Right cardiac atrium (tissue), 5 donors: ENCODE results near the gene SLC5A9. TPM values are rescaled to one million over a fixed set of nuclear protein-coding genes. Genes with fewer than 3 reads are reported as not detected.

ENCODE experiments used
- ATAC-seq, 2 donors: fragments of 200-7000 bp; cut with Tn5 transposase; one replicate each; pipeline versions ENCODE4 v1.8.0 to v1.9.1; 2020; ENCODE audit warnings: moderate library complexity in 2 of 2, mild to moderate bottlenecking in 1 of 2
- DNase-seq, 3 donors: peaks; one replicate each; pipeline ENCODE4 v3.0.0-alpha.2; 2020
- H3K27ac ChIP-seq: one replicate; pipeline ENCODE4 v1.5.1; 2013; ENCODE audit warnings: mild to moderate bottlenecking, low read length, control low read depth, moderate library complexity
- H3K27me3 ChIP-seq: one replicate; pipeline ENCODE4 v1.6.1; 2013; ENCODE audit not compliant: control insufficient read depth, insufficient read depth
- H3K4me1 ChIP-seq: one replicate; pipeline ENCODE4 v1.6.1; 2013; ENCODE audit warnings: low read length; ENCODE audit not compliant: control insufficient read depth, insufficient read depth
- H3K4me3 ChIP-seq: one replicate; pipeline ENCODE4 v1.5.1; 2013; ENCODE audit warnings: low read length, control low read depth
- H3K9me3 ChIP-seq: one replicate; pipeline ENCODE4 v1.6.1; 2013; ENCODE audit warnings: low read length; ENCODE audit not compliant: control insufficient read depth
- WGBS: extraction: QIAGEN DNeasy Blood & Tissue Kit; methylation state at CpG from one replicate; pipeline ENCODE4 v1.1.7; 2013; 5-methylcytosine and 5-hydroxymethylcytosine counted together
- intact Hi-C, 4 donors: fragments of 100-400 bp; cut with DNase I; formaldehyde crosslinking; loops; one replicate each; pipeline versions ENCODE4 v1.11.0 to v1.14.0; 2022 to 2023
- polyA plus RNA-seq: library from polyadenylated mRNA; stranded (reverse); fragments of 200-250 nt; gene quantifications from one replicate; pipeline ENCODE4 v1.2.3, GENCODE V29; 2013
- total RNA-seq, 4 donors: library from RNA; stranded (reverse); fragmentation: NEBNext Ultra II Directional; extraction: Animal tissue kit (Norgen Biotek cat#: 25700); gene quantifications; one replicate each; pipeline ENCODE4 v1.2.1, GENCODE V29; 2021
- donor health status: healthy with polysubstance abuse.
- donor health status: DM: no; HTN: yes; CAD: no.
- donor health status: DM: no; HTN: no; CAD: no.
- donor health status: DM: no; HTN: yes; CAD: no; lungs with severe emphysema.
- donor health status: DM: yes; HTN: yes; CAD: no.

The SLC5A9 gene
- total and polyA plus RNA-seq, 5 donors, result 0.11 to 1.1 (median 0.39) TPM; not detected in 1

GRCh38 chr1:48242141-48242736, 19.7 kb downstream of the SLC5A9 start:
- no peak for ATAC-seq
- 89% methylated on average over 12 of the region's 12 CpGs for WGBS

GRCh38 chr1:48245106-48245505, 22.6 kb downstream of the SLC5A9 start:
- intact Hi-C loops, result no loop called here
- ATAC-seq (peak; percentile 68 to 78), DNase-seq (no peak)
- peaks cover 11% of the 10 kb centered on the region for H3K4me1 ChIP-seq
- H3K27ac ChIP-seq, result no peak overlapping the region
- no peak overlapping the region for H3K4me3 ChIP-seq
- 32% methylated on average over 2 of the region's 2 CpGs for WGBS
- H3K9me3 ChIP-seq, result no peaks in the 10 kb centered on the region
- H3K27me3 ChIP-seq, result no peaks in the 10 kb centered on the region

More at GRCh38 chr1:48242141-48242736, 19.7 kb downstream of the SLC5A9 start:
- Histone ChIP-seq H3K27me3 (no peaks in the 10 kb centered on the region), H3K9me3 (no peaks in the 10 kb centered on the region), H3K4me1 (peaks cover 11% of the 10 kb centered on the region), H3K4me3 (no peak overlapping the region), H3K27ac (no peak overlapping the region)
- no peak for DNase-seq
- intact Hi-C loops, result no loop called here

DNA sequence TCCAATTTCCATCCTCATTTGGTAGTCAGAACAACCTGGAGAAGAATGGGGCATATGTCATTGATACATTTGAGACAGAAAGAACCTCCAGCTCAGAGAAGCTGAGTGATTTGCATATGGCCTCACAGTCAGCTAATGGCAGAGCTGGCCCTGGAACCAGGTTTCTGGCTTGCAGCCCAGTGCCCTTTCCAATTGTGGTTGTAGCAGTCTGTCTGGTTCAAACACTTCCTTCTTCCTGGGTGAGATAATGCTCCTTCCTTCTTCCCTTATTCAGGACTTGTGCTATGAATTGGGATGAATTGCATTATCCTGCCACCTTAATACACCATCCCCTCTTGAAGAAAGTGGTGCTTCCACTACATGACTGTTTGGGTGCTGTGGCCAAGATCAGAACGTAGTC, 24.2 kb downstream of the SLC5A9 start:
- peak; percentile 51 to 81 (median 74) for DNase-seq
- Histone ChIP-seq H3K4me1 (peaks cover 11% of the 10 kb centered on the region), H3K27me3 (no peaks in the 10 kb centered on the region), H3K27ac (no peak overlapping the region), H3K9me3 (no peaks in the 10 kb centered on the region), H3K4me3 (no peak overlapping the region)
- intact Hi-C loops, result no loop called here
- ATAC-seq, result peak; percentile 54 to 60
- 77% methylated on average over 1 of the region's 1 CpG for WGBS

DNA sequence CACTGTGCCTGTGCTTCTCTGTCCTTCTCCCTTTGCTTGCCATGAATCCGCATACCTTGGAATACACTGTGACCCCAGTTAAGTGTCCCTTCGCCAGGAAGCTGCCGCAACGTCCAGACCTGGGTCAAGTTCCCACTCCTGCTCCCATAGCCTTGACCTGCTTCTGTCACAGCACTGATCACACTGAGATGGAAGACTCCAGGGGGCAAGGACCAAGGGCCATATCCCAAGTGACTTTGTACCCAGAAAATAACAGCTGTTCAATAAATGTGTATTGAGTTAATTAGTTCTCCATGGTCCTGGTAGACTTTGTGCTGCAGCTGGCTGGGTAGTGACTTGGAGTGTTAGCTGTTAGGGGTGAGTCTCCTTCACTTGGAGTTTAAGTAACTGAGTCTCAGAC, 25.8 kb downstream of the SLC5A9 start:
- intact Hi-C loops, result no loop called here
- WGBS, result 87% methylated on average over 4 of the region's 4 CpGs
- Histone ChIP-seq H3K9me3 (no peaks in the 10 kb centered on the region), H3K4me1 (peaks cover 11% of the 10 kb centered on the region), H3K4me3 (no peak overlapping the region), H3K27ac (no peak overlapping the region), H3K27me3 (no peaks in the 10 kb centered on the region)
- ATAC-seq, result no peak
- no peak for DNase-seq

GRCh38 chr1:48249868-48250267, 27.4 kb downstream of the SLC5A9 start:
- ATAC-seq (no peak), DNase-seq (no peak)
- no peak overlapping the region for H3K4me3 ChIP-seq
- H3K27me3 ChIP-seq, result no peaks in the 10 kb centered on the region
- no peaks in the 10 kb centered on the region for H3K9me3 ChIP-seq
- WGBS, result 92% methylated on average over 3 of the region's 3 CpGs
- intact Hi-C loops, result no loop called here
- no peak overlapping the region for H3K27ac ChIP-seq
- H3K4me1 ChIP-seq, result peaks cover 11% of the 10 kb centered on the region

- Histone ChIP-seq H3K27me3 (no peaks in the 10 kb centered on the region), H3K27ac (no peak overlapping the region), H3K9me3 (no peaks in the 10 kb centered on the region), H3K4me1 (peaks cover 7% of the 10 kb centered on the region), H3K4me3 (no peak overlapping the region)
- ATAC-seq (no peak), DNase-seq (peak in 1 of 3 donors; percentile 44)
- WGBS, result 44% methylated on average over 3 of the region's 3 CpGs
- intact Hi-C loops, result no loop called here
Observed at GRCh38 chr1:48250572-48250971, 28.1 kb downstream of the SLC5A9 start.

DNA sequence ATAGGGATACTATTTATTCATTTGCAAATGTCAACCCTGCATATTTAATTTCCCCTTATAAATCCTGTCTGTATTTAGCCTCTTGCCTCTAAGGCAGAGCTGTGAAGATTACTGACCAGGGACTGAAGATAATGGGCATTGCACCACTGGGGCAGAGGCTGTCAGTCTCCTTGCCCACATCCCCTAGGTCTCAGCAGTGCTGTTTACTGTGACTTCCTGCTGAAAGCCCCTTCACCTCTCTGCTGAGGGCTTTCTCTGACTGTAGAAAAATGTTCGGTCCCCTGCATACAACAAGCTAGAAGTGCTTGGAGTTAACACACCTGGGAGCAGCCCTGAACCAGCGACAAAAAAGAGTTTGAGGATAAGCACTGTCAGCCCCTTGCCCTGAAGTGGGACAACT, 28.8 kb downstream of the SLC5A9 start:
- Histone ChIP-seq H3K27me3 (no peaks in the 10 kb centered on the region), H3K4me3 (no peak overlapping the region), H3K4me1 (peaks cover 7% of the 10 kb centered on the region), H3K27ac (no peak overlapping the region), H3K9me3 (no peaks in the 10 kb centered on the region)
- no peak for DNase-seq
- WGBS, result 85% methylated on average over 2 of the region's 2 CpGs
- intact Hi-C loops, result no loop called here
- ATAC-seq, result no peak

- Histone ChIP-seq H3K4me3 (no peak overlapping the region), H3K27ac (no peak overlapping the region), H3K9me3 (no peaks in the 10 kb centered on the region), H3K27me3 (no peaks in the 10 kb centered on the region), H3K4me1 (peaks cover 4% of the 10 kb centered on the region)
- WGBS, result 91% methylated on average over 3 of the region's 3 CpGs
- ATAC-seq, result no peak
- intact Hi-C loops, result no loop called here
- no peak for DNase-seq
Observed at GRCh38 chr1:48251821-48252220, 29.3 kb downstream of the SLC5A9 start.

DNA sequence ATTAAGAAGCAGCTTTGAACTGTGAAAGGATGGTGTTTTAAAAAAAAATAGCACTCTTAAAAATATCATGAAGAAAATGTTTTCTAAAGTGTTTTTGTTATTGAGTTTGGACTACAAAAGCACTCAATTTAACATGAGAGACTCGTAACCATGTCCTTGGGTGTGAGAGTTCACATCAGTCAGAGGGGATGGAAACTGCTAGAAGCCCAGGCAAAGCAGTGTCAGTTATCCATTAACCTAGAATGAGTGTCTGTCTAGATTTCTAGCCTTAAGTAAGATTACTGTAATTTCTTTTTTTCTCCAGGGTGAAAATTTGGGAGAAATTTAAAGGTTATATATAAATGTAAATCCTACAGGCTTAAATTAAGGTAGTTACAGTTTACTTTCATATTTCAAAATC, 31.7 kb downstream of the SLC5A9 start:
- no peaks in the 10 kb centered on the region for H3K27me3 ChIP-seq
- DNase-seq, result no peak
- no peak for ATAC-seq
- no peak overlapping the region for H3K4me3 ChIP-seq
- no peaks in the 10 kb centered on the region for H3K9me3 ChIP-seq
- no peaks in the 10 kb centered on the region for H3K4me1 ChIP-seq
- no peak overlapping the region for H3K27ac ChIP-seq
- intact Hi-C loops, result no loop called here
- 97% methylated on average over 1 of the region's 1 CpG for WGBS

- 83% methylated on average over 1 of the region's 1 CpG for WGBS
- no peak for DNase-seq
- Histone ChIP-seq H3K27ac (no peak overlapping the region), H3K9me3 (no peaks in the 10 kb centered on the region), H3K4me1 (no peaks in the 10 kb centered on the region), H3K4me3 (no peak overlapping the region), H3K27me3 (no peaks in the 10 kb centered on the region)
- ATAC-seq, result no peak
- intact Hi-C loops, result no loop called here
Observed at GRCh38 chr1:48258106-48258505, 35.6 kb downstream of the SLC5A9 start.

DNA sequence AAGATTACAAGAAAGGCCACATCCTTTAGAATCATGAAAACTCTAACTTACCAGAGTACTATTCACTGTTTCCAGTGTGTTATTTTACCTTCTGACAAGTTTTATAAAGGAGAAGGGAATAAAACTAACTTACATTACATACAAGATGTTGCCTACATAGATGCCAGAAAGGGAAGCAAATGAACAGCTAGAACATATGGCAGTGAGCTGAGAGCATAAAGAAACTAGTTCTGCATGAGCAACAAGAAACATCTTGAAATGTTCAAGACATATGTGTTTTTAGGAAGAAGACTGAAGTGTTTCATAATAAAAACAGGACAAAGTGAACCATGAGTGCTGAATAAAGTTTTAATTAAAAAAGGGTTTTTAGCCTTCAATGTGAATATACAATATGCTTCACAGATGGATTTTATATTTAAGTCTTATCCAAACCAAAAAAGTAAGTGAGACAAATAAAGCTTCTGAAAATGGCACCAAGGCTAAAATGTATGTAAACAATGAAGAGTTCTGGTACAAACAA, 39.4 kb downstream of the SLC5A9 start:
- Histone ChIP-seq H3K27ac (no peak overlapping the region), H3K4me1 (no peaks in the 10 kb centered on the region), H3K9me3 (no peaks in the 10 kb centered on the region), H3K4me3 (no peak overlapping the region), H3K27me3 (no peaks in the 10 kb centered on the region)
- no peak for ATAC-seq
- no peak for DNase-seq
- intact Hi-C loops, result no loop called here

DNA sequence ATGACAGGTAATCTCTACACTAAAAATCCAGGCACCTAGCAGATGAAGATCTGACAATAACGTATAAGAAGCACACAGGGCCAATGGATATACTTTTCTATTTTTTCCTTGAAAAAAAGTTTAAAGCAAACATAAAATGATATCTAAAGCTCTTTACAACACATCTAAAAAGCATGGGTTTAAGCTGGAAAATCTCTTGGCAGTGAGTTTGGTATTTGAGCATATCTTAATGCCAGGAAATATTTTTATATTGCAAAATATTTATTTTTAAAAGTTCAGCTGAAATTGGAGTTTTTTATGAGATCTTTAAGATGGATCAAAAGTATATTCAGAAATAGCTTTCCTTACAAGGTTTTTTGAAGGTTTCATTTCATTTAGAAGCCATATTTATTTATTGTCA, 40.5 kb downstream of the SLC5A9 start:
- Histone ChIP-seq H3K4me3 (no peak overlapping the region), H3K4me1 (no peaks in the 10 kb centered on the region), H3K9me3 (no peaks in the 10 kb centered on the region), H3K27ac (no peak overlapping the region), H3K27me3 (no peaks in the 10 kb centered on the region)
- no peak for ATAC-seq
- 53% methylated on average over 1 of the region's 1 CpG for WGBS
- intact Hi-C loops, result no loop called here
- no peak for DNase-seq
